ENCODE results near the gene PSMD14. TPM values are rescaled to one million over a fixed set of nuclear protein-coding genes. Genes with fewer than 3 reads are reported as not detected.
"Not testable (repeated sequence)": the region's sequence is repeated elsewhere in the genome, so short reads cannot be mapped to it uniquely, and the experiment has no call there.

PSMD14 gene
- total RNA-seq, 2 experiments from 2014 or later = 70.9 to 72.9 TPM

GRCh38 chr2:161343235-161343634, 35.0 kb downstream of the PSMD14 start:
- POLR2A ChIA-PET = interaction anchor here (1.2 kb wide), 1 partner anchor 10 kb away, joined by 3 read pairs; no protein-coding TSS in a partner anchor
- Mint-ChIP-seq H3K36me3 (ENCODE audit: low read depth) (peaks cover 56% of the 10 kb centered on the region), H3K4me1 (peaks cover 5% of the 10 kb centered on the region), H3K9me3 (peaks cover 5% of the 10 kb centered on the region), H3K4me3 (no peak overlapping the region), H3K27me3 (no peaks in the 10 kb centered on the region), H3K27ac (no peak overlapping the region)
- CTCF ChIA-PET = no interaction called here
- DNase-seq = no peak

GRCh38 chr2:161344692-161345091, 36.5 kb downstream of the PSMD14 start:
- CTCF ChIA-PET = no interaction called here
- H3K4me3 Mint-ChIP-seq = no peak overlapping the region
- H3K27me3 Mint-ChIP-seq = no peaks in the 10 kb centered on the region
- no peak for DNase-seq
- H3K27ac Mint-ChIP-seq = no peak overlapping the region
- peaks cover 5% of the 10 kb centered on the region for H3K9me3 Mint-ChIP-seq
- peaks cover 52% of the 10 kb centered on the region for H3K36me3 Mint-ChIP-seq (ENCODE audit: low read depth)
- peaks cover 3% of the 10 kb centered on the region for H3K4me1 Mint-ChIP-seq
- POLR2A ChIA-PET = no interaction called here

- DNase-seq = no peak
- no peaks in the 10 kb centered on the region for H3K9me3 Mint-ChIP-seq
Observed at GRCh38 chr2:161351678-161352077, 43.5 kb downstream of the PSMD14 start.

GRCh38 chr2:161352719-161353118, 44.5 kb downstream of the PSMD14 start:
- Mint-ChIP-seq H3K36me3 (ENCODE audit: low read depth) (peaks cover 9% of the 10 kb centered on the region), H3K4me1 (peaks cover 2% of the 10 kb centered on the region), H3K27ac (no peak overlapping the region), H3K4me3 (no peak overlapping the region), H3K27me3 (no peaks in the 10 kb centered on the region), H3K9me3 (no peaks in the 10 kb centered on the region)
- DNase-seq = no peak
- ChIA-PET POLR2A (no interaction called here), CTCF (no interaction called here)

More at GRCh38 chr2:161351678-161352077, 43.5 kb downstream of the PSMD14 start:
- Mint-ChIP-seq H3K4me1 (peaks cover 2% of the 10 kb centered on the region), H3K36me3 (ENCODE audit: low read depth) (peaks cover 17% of the 10 kb centered on the region), H3K4me3 (no peak overlapping the region), H3K27ac (no peak overlapping the region), H3K27me3 (no peaks in the 10 kb centered on the region)
- POLR2A ChIA-PET = no interaction called here
- CTCF ChIA-PET = no interaction called here

GRCh38 chr2:161353543-161353942, 45.3 kb downstream of the PSMD14 start:
- H3K4me1 Mint-ChIP-seq = peaks cover 2% of the 10 kb centered on the region
- CTCF ChIA-PET = no interaction called here
- no peak overlapping the region for H3K4me3 Mint-ChIP-seq
- DNase-seq = no peak
- peaks cover 12% of the 10 kb centered on the region for H3K36me3 Mint-ChIP-seq (ENCODE audit: low read depth)
- no peaks in the 10 kb centered on the region for H3K27me3 Mint-ChIP-seq
- no peaks in the 10 kb centered on the region for H3K9me3 Mint-ChIP-seq
- no peak overlapping the region for H3K27ac Mint-ChIP-seq
- POLR2A ChIA-PET = no interaction called here

- Mint-ChIP-seq H3K4me1 (peaks cover 2% of the 10 kb centered on the region), H3K9me3 (no peaks in the 10 kb centered on the region), H3K27me3 (no peaks in the 10 kb centered on the region), H3K4me3 (no peak overlapping the region), H3K36me3 (ENCODE audit: low read depth) (peaks cover 13% of the 10 kb centered on the region), H3K27ac (no peak overlapping the region)
- no peak for DNase-seq
- POLR2A ChIA-PET = no interaction called here
- CTCF ChIA-PET = no interaction called here
Observed at GRCh38 chr2:161354106-161354505, 45.9 kb downstream of the PSMD14 start.

- Mint-ChIP-seq H3K36me3 (ENCODE audit: low read depth) (peaks cover 13% of the 10 kb centered on the region), H3K4me1 (peaks cover 2% of the 10 kb centered on the region), H3K27me3 (no peaks in the 10 kb centered on the region), H3K27ac (no peak overlapping the region), H3K4me3 (no peak overlapping the region), H3K9me3 (peaks cover 4% of the 10 kb centered on the region)
- DNase-seq = no peak
- ChIA-PET POLR2A (no interaction called here), CTCF (no interaction called here)
Observed at GRCh38 chr2:161355106-161355505, 46.9 kb downstream of the PSMD14 start.

- ChIA-PET CTCF (no interaction called here), POLR2A (no interaction called here)
- Mint-ChIP-seq H3K27ac (no peak overlapping the region), H3K27me3 (no peaks in the 10 kb centered on the region), H3K36me3 (ENCODE audit: low read depth) (peaks cover 16% of the 10 kb centered on the region), H3K4me1 (peaks cover 2% of the 10 kb centered on the region), H3K4me3 (no peak overlapping the region), H3K9me3 (peaks cover 4% of the 10 kb centered on the region)
- no peak for DNase-seq
Observed at GRCh38 chr2:161355983-161356382, 47.8 kb downstream of the PSMD14 start.

- Mint-ChIP-seq H3K27ac (no peak overlapping the region), H3K27me3 (no peaks in the 10 kb centered on the region), H3K4me3 (no peak overlapping the region), H3K9me3 (peaks cover 8% of the 10 kb centered on the region), H3K36me3 (ENCODE audit: low read depth) (peaks cover 26% of the 10 kb centered on the region), H3K4me1 (peaks cover 2% of the 10 kb centered on the region)
- ChIA-PET POLR2A (no interaction called here), CTCF (no interaction called here)
- DNase-seq = no peak
Observed at GRCh38 chr2:161357097-161357496, 48.9 kb downstream of the PSMD14 start.

- CTCF ChIA-PET = no interaction called here
Observed at GRCh38 chr2:161358838-161359237, 50.6 kb downstream of the PSMD14 start.

GRCh38 chr2:161360095-161360654, 52.0 kb downstream of the PSMD14 start:
- H3K27me3 Mint-ChIP-seq, DNase-seq, H3K27ac Mint-ChIP-seq, H3K4me3 Mint-ChIP-seq, H3K4me1 Mint-ChIP-seq, POLR2A ChIA-PET: not testable (repeated sequence)
- H3K36me3 Mint-ChIP-seq (ENCODE audit: low read depth) = peaks cover 41% of the 10 kb centered on the region
- CTCF ChIA-PET = interaction anchor here (0.9 kb wide), 1 partner anchor 12 kb away, joined by 3 read pairs; no protein-coding TSS in a partner anchor
- H3K9me3 Mint-ChIP-seq = peaks cover 18% of the 10 kb centered on the region

More at GRCh38 chr2:161358838-161359237, 50.6 kb downstream of the PSMD14 start:
- Mint-ChIP-seq H3K4me1 (peaks cover 2% of the 10 kb centered on the region), H3K9me3 (peaks cover 18% of the 10 kb centered on the region), H3K27ac (no peak overlapping the region), H3K36me3 (ENCODE audit: low read depth) (peaks cover 37% of the 10 kb centered on the region), H3K4me3 (no peak overlapping the region), H3K27me3 (no peaks in the 10 kb centered on the region)
- DNase-seq = no peak
- POLR2A ChIA-PET = no interaction called here

GRCh38 chr2:161362568-161363166, 54.4 kb downstream of the PSMD14 start:
- no peaks in the 10 kb centered on the region for H3K27me3 Mint-ChIP-seq
- ChIA-PET POLR2A (no interaction called here), CTCF (no interaction called here)
- peaks cover 18% of the 10 kb centered on the region for H3K9me3 Mint-ChIP-seq
- H3K27ac Mint-ChIP-seq = no peak overlapping the region
- peaks cover 44% of the 10 kb centered on the region for H3K36me3 Mint-ChIP-seq (ENCODE audit: low read depth)
- no peak overlapping the region for H3K4me3 Mint-ChIP-seq
- H3K4me1 Mint-ChIP-seq = no peaks in the 10 kb centered on the region
- DNase-seq = no peak

GRCh38 chr2:161367675-161368074, 59.5 kb downstream of the PSMD14 start:
- no peak overlapping the region for H3K27ac Mint-ChIP-seq
- ChIA-PET CTCF (no interaction called here), POLR2A (no interaction called here)
- DNase-seq = no peak
- no peak overlapping the region for H3K4me3 Mint-ChIP-seq
- H3K27me3 Mint-ChIP-seq = no peaks in the 10 kb centered on the region
- peaks cover 27% of the 10 kb centered on the region for H3K36me3 Mint-ChIP-seq (ENCODE audit: low read depth)
- H3K4me1 Mint-ChIP-seq = no peaks in the 10 kb centered on the region
- H3K9me3 Mint-ChIP-seq = peaks cover 5% of the 10 kb centered on the region

- Mint-ChIP-seq H3K27ac (no peak overlapping the region), H3K4me3 (no peak overlapping the region), H3K36me3 (ENCODE audit: low read depth) (peaks cover 20% of the 10 kb centered on the region), H3K9me3 (no peaks in the 10 kb centered on the region), H3K27me3 (no peaks in the 10 kb centered on the region), H3K4me1 (no peaks in the 10 kb centered on the region)
- ChIA-PET POLR2A (interaction anchor here (1.2 kb wide), 1 partner anchor 61 kb away, joined by 5 read pairs; the partner anchor contains the start of gene PSMD14), CTCF (no interaction called here)
- DNase-seq = no peak
Observed at GRCh38 chr2:161369311-161369710, 61.1 kb downstream of the PSMD14 start.
